T-helper 1 cell (primary cell): ENCODE data around the gene DPP10.
"Not testable (repeated sequence)": the region's sequence is repeated elsewhere in the genome, so short reads cannot be mapped to it uniquely, and the experiment has no call there.

Experiments used
- DNase-seq, 5 donors: peaks; one replicate each; pipeline ENCODE4 v3.0.0-alpha.2; 2012 to 2020

Gene DPP10

GRCh38 chr2:114729026-114729425 lies 286.6 kb downstream of the DPP10 start:
- no peak for DNase-seq

- DNase-seq, result no peak
These were observed 292.7 kb downstream of the DPP10 start for GRCh38 chr2:114735126-114735525.

- no peak for DNase-seq
These were observed 299.8 kb downstream of the DPP10 start for GRCh38 chr2:114742245-114742644.

- DNase-seq, result no peak
These were observed 303.3 kb downstream of the DPP10 start for GRCh38 chr2:114745700-114746099.

GRCh38 chr2:114748175-114748574 lies 305.7 kb downstream of the DPP10 start:
- not testable (repeated sequence) for DNase-seq

- no peak for DNase-seq
These were observed 310.0 kb downstream of the DPP10 start for GRCh38 chr2:114752425-114752824.

- DNase-seq, result no peak
These were observed 310.7 kb downstream of the DPP10 start for GRCh38 chr2:114753145-114753544.

- DNase-seq, result no peak
These were observed 312.6 kb downstream of the DPP10 start for GRCh38 chr2:114754907-114755563.

GRCh38 chr2:114762376-114762775 lies 319.9 kb downstream of the DPP10 start:
- no peak for DNase-seq

GRCh38 chr2:114762986-114763385 lies 320.5 kb downstream of the DPP10 start:
- DNase-seq, result no peak

- DNase-seq, result no peak
These were observed 326.7 kb downstream of the DPP10 start for GRCh38 chr2:114769110-114769509.

- no peak for DNase-seq
These were observed 327.6 kb downstream of the DPP10 start for GRCh38 chr2:114769991-114770390.

- DNase-seq, result no peak
These were observed 341.6 kb downstream of the DPP10 start for GRCh38 chr2:114784046-114784445.

- no peak for DNase-seq
These were observed 342.6 kb downstream of the DPP10 start for GRCh38 chr2:114784890-114785583.

- no peak for DNase-seq
These were observed 344.5 kb downstream of the DPP10 start for GRCh38 chr2:114786901-114787300.

GRCh38 chr2:114787486-114787885 lies 345.0 kb downstream of the DPP10 start:
- no peak for DNase-seq

- DNase-seq, result no peak
These were observed 347.5 kb downstream of the DPP10 start for GRCh38 chr2:114789989-114790388.

- no peak for DNase-seq
These were observed 355.1 kb downstream of the DPP10 start for GRCh38 chr2:114797540-114797939.

GRCh38 chr2:114797942-114798341 lies 355.5 kb downstream of the DPP10 start:
- no peak for DNase-seq

- no peak for DNase-seq
These were observed 357.9 kb downstream of the DPP10 start for GRCh38 chr2:114800371-114800770.

- DNase-seq, result no peak
These were observed 362.8 kb downstream of the DPP10 start for GRCh38 chr2:114805195-114805594.

GRCh38 chr2:114810092-114810491 lies 367.7 kb downstream of the DPP10 start:
- no peak for DNase-seq

GRCh38 chr2:114812261-114812660 lies 369.8 kb downstream of the DPP10 start:
- no peak for DNase-seq

- no peak for DNase-seq
These were observed 371.9 kb downstream of the DPP10 start for GRCh38 chr2:114814355-114814754.

GRCh38 chr2:114821055-114821454 lies 378.6 kb downstream of the DPP10 start:
- DNase-seq, result no peak
